NCI-H345 treated with DMSO at 0.1 percent for 48 hours (cell line): Measurements from ENCODE around the gene INS.
"Not testable (repeated sequence)": the region's sequence is repeated elsewhere in the genome, so short reads cannot be mapped to it uniquely, and the experiment has no call there.

Experiments
- DNase-seq: peaks from one replicate; lab custom pipeline; 2025; ENCODE audit not compliant: unreplicated experiment; lab: John Stamatoyannopoulos, UW

Gene INS

GRCh38 chr11:2135648-2136201, 25.3 kb downstream of the INS start:
- DNase-seq: no peak

GRCh38 chr11:2135018-2135569, 25.9 kb downstream of the INS start:
- DNase-seq: no peak

- no peak for DNase-seq
These were observed 26.7 kb downstream of the INS start for GRCh38 chr11:2134022-2135010.

- DNase-seq: no peak
These were observed 27.6 kb downstream of the INS start for GRCh38 chr11:2133241-2134021.

GRCh38 chr11:2132874-2133240, 28.2 kb downstream of the INS start:
- DNase-seq: no peak

GRCh38 chr11:2132246-2132645, 28.8 kb downstream of the INS start:
- no peak for DNase-seq

GRCh38 chr11:2131371-2132236, 29.4 kb downstream of the INS start:
- DNase-seq: no peak

- no peak for DNase-seq
These were observed 30.1 kb downstream of the INS start for GRCh38 chr11:2130881-2131352.

GRCh38 chr11:2129699-2130366, 31.2 kb downstream of the INS start:
- DNase-seq: no peak

GRCh38 chr11:2129308-2129698, 31.7 kb downstream of the INS start:
- no peak for DNase-seq

- no peak for DNase-seq
These were observed 32.3 kb downstream of the INS start for GRCh38 chr11:2128511-2129307.

- no peak for DNase-seq
These were observed 32.9 kb downstream of the INS start for GRCh38 chr11:2128130-2128510.

- no peak for DNase-seq
These were observed 33.4 kb downstream of the INS start for GRCh38 chr11:2127482-2128129.

- no peak for DNase-seq
These were observed 34.4 kb downstream of the INS start for GRCh38 chr11:2126520-2127085.

GRCh38 chr11:2124736-2125484, 36.1 kb downstream of the INS start:
- DNase-seq: not testable (repeated sequence)

- no peak for DNase-seq
These were observed 37.4 kb downstream of the INS start for GRCh38 chr11:2123628-2123960.

- no peak for DNase-seq
These were observed 37.9 kb downstream of the INS start for GRCh38 chr11:2122907-2123627.
